Kidney glomerular epithelial cell (primary cell): ENCODE measurements around the gene KLHL4.
"Not testable (repeated sequence)": the region's sequence is repeated elsewhere in the genome, so short reads cannot be mapped to it uniquely, and the experiment has no call there.

Experiments
- DNase-seq: peaks from one replicate; lab custom pipeline; 2025; lab: John Stamatoyannopoulos, UW

Gene KLHL4

GRCh38 chrX:87517571-87518141 is at the start of gene KLHL4:
Gene KLHL4 (plus strand): TSS chrX:87517802. CDS start chrX:87517894, 92 bp downstream.
- peak; percentile 74 for DNase-seq

- DNase-seq, result no peak
Observed at GRCh38 chrX:87468941-87469340, 48.7 kb upstream of the KLHL4 start.

- DNase-seq, result no peak
Observed at GRCh38 chrX:87475793-87476192, 41.8 kb upstream of the KLHL4 start.

GRCh38 chrX:87478703-87479102 is 38.9 kb upstream of the KLHL4 start:
- not testable (repeated sequence) for DNase-seq

GRCh38 chrX:87489071-87489470 is 28.5 kb upstream of the KLHL4 start:
- no peak for DNase-seq

- no peak for DNase-seq
Observed at GRCh38 chrX:87515836-87516235, 1.8 kb upstream of the KLHL4 start.

- DNase-seq, result peak; percentile 42
Observed at GRCh38 chrX:87516717-87517121, 883 bp upstream of the KLHL4 start.

- no peak for DNase-seq
Observed at GRCh38 chrX:87518504-87518903, 902 bp downstream of the KLHL4 start.

- DNase-seq, result peak; percentile 32
Observed at GRCh38 chrX:87525771-87526229, 8.2 kb downstream of the KLHL4 start.

GRCh38 chrX:87526281-87526680 is 8.7 kb downstream of the KLHL4 start:
- DNase-seq, result no peak

- no peak for DNase-seq
Observed at GRCh38 chrX:87528487-87528886, 10.9 kb downstream of the KLHL4 start.

GRCh38 chrX:87571964-87572363 is 54.4 kb downstream of the KLHL4 start:
- no peak for DNase-seq

GRCh38 chrX:87572901-87573300 is 55.3 kb downstream of the KLHL4 start:
- no peak for DNase-seq

- DNase-seq, result no peak
Observed at GRCh38 chrX:87578978-87579377, 61.4 kb downstream of the KLHL4 start.

- DNase-seq, result no peak
Observed at GRCh38 chrX:87580862-87581261, 63.3 kb downstream of the KLHL4 start.

GRCh38 chrX:87582453-87582852 is 64.9 kb downstream of the KLHL4 start:
- DNase-seq, result no peak

- DNase-seq, result no peak
Observed at GRCh38 chrX:87583679-87584078, 66.1 kb downstream of the KLHL4 start.

- no peak for DNase-seq
Observed at GRCh38 chrX:87616371-87616770, 98.8 kb downstream of the KLHL4 start.

- DNase-seq, result no peak
Observed at GRCh38 chrX:87621697-87622096, 104.1 kb downstream of the KLHL4 start.

- DNase-seq, result no peak
Observed at GRCh38 chrX:87626996-87627395, 109.4 kb downstream of the KLHL4 start.

GRCh38 chrX:87634361-87634760 is 116.8 kb downstream of the KLHL4 start:
- DNase-seq, result no peak

GRCh38 chrX:87636533-87636932 is 118.9 kb downstream of the KLHL4 start:
- DNase-seq, result no peak

- not testable (repeated sequence) for DNase-seq
Observed at GRCh38 chrX:87641439-87641838, 123.8 kb downstream of the KLHL4 start.

- DNase-seq, result no peak
Observed at GRCh38 chrX:87661761-87662160, 144.2 kb downstream of the KLHL4 start.
